HCT116 (cell line): Measurements from ENCODE around the gene SUPT3H. TPM values are rescaled to one million over a fixed set of nuclear protein-coding genes. Genes with fewer than 3 reads are reported as not detected.

Experiments used
- ATAC-seq: fragments of 200-7000 bp; cut with Tn5 transposase; 2 replicates; pipeline ENCODE4 v1.9.1; 2020; ENCODE audit warnings: mild to moderate bottlenecking, moderate library complexity
- BruUV-seq: library from RNA; stranded (reverse); fragments of 400-500 nt; replicated peaks from 2 replicates; lab custom pipeline; 2021; lab: Mats Ljungman, UMichigan
- CTCF ChIA-PET: fragments of 300-600 bp; sonication (Branson Sonifier 250); formaldehyde crosslinking; loops from one replicate; lab custom pipeline; 2021; ENCODE audit warnings: antibody characterized with exemption; lab: Charles Lee
- POLR2A ChIA-PET: fragments of 300-600, 350-600 bp; sonication (Branson Sonifier 250); formaldehyde crosslinking; loops from one replicate; lab custom pipeline; 2021; ENCODE audit warnings: antibody characterized with exemption; lab: Charles Lee
- RAD21 ChIA-PET, 2 experiments: fragments of 300-600 bp; sonication (Branson Sonifier 250); formaldehyde crosslinking; loops; one replicate each; lab custom pipeline; 2023; ENCODE audit warnings: low total read pairs in 2 of 2; ENCODE audit not compliant: uncharacterized antibody in 2 of 2, unreplicated experiment in 2 of 2, low non-redundant PET in 1 of 2; lab: Charles Lee
- DNase-seq: peaks from one replicate; pipeline ENCODE4 v3.0.0-alpha.2; 2010; ENCODE audit warnings: low read depth, low spot score
- H2AFZ ChIP-seq: fragments of 200-600 bp; shearing (Covaris generic), sonication (generic); 2 replicates; pipeline ENCODE4 v1.6.1; 2017; ENCODE audit warnings: low read depth, mixed run types, mixed read lengths, antibody characterized with exemption, low read length; ENCODE audit not compliant: poor library complexity, severe bottlenecking
- H3K27ac ChIP-seq: 2 replicates; pipeline ENCODE4 v1.5.1; 2012; ENCODE audit warnings: low read depth, low read length
- H3K27me3 ChIP-seq: fragments of 200-600 bp; sonication (generic); 2 replicates; pipeline ENCODE4 v1.6.1; 2016; ENCODE audit warnings: mixed run types, low read length, mixed read lengths; ENCODE audit not compliant: insufficient read depth
- H3K36me3 ChIP-seq, 2 experiments: fragments of 200-500 bp in 1 of 2; fragments of 200-600 bp in 1 of 2; sonication (Bioruptor generic) in 1 of 2; sonication (generic) in 1 of 2; 2 replicates each; pipeline versions ENCODE4 v1.5.1 to v1.6.1; 2014 to 2016; ENCODE audit warnings: low read length in 2 of 2, inconsistent platforms in 1 of 2, mixed read lengths in 1 of 2, mixed run types in 1 of 2; ENCODE audit not compliant: insufficient read depth in 2 of 2, control insufficient read depth in 1 of 2
- H3K4me1 ChIP-seq, 2 experiments: fragments of 200-600 bp in 1 of 2; sonication (generic) in 1 of 2; 2 replicates each; pipeline versions ENCODE4 v1.5.1 to v1.6.1; 2012 to 2017; ENCODE audit warnings: low read length in 2 of 2, inconsistent platforms in 1 of 2, mild to moderate bottlenecking in 1 of 2, mixed read lengths in 1 of 2, mixed run types in 1 of 2, moderate library complexity in 1 of 2; ENCODE audit not compliant: insufficient read depth in 2 of 2, control insufficient read depth in 1 of 2
- H3K4me2 ChIP-seq: fragments of 200-600 bp; sonication (generic); 2 replicates; pipeline ENCODE4 v1.6.1; 2017; ENCODE audit warnings: mixed run types, low read length, mixed read lengths
- H3K4me3 ChIP-seq, 2 experiments: fragments of 200-600 bp in 1 of 2; sonication (generic) in 1 of 2; replicated peaks in 1 of 2; 2 replicates each; pipeline ENCODE4 v1.5.1; 2011 to 2016; ENCODE audit warnings: low read length in 2 of 2, control low read depth in 1 of 2, low read depth in 1 of 2, mild to moderate bottlenecking in 1 of 2, mixed read lengths in 1 of 2, mixed run types in 1 of 2
- H3K79me2 ChIP-seq: fragments of 200-600 bp; sonication (generic); 2 replicates; pipeline ENCODE4 v1.6.1; 2017; ENCODE audit warnings: mild to moderate bottlenecking, mixed run types, low read length, moderate library complexity, mixed read lengths; ENCODE audit not compliant: insufficient read depth
- H3K9ac ChIP-seq: fragments of 200-600 bp; sonication (generic); 2 replicates; pipeline ENCODE4 v1.6.1; 2016; ENCODE audit warnings: low read length, mixed read lengths
- H3K9me2 ChIP-seq: fragments of 200-600 bp; sonication (generic), shearing (Covaris generic); 2 replicates; pipeline ENCODE4 v1.6.1; 2017; ENCODE audit warnings: mixed run types, mild to moderate bottlenecking, moderate library complexity; ENCODE audit not compliant: insufficient read depth
- H3K9me3 ChIP-seq, 2 experiments: fragments of 200-500 bp in 1 of 2; fragments of 200-600 bp in 1 of 2; sonication (Bioruptor generic) in 1 of 2; sonication (generic) in 1 of 2; 2 replicates each; pipeline ENCODE4 v1.6.1; 2014 to 2017; ENCODE audit warnings: low read length in 2 of 2, mixed read lengths in 2 of 2, inconsistent platforms in 1 of 2, low read depth in 1 of 2, mild to moderate bottlenecking in 1 of 2, mixed run types in 1 of 2, moderate library complexity in 1 of 2; ENCODE audit not compliant: control insufficient read depth in 1 of 2, insufficient read depth in 1 of 2
- H4K20me1 ChIP-seq: fragments of 200-600 bp; sonication (generic), shearing (Covaris generic); 2 replicates; pipeline ENCODE4 v1.6.1; 2017; ENCODE audit warnings: mixed run types, mild to moderate bottlenecking, moderate library complexity; ENCODE audit not compliant: insufficient read depth
- CEBPB ChIP-seq: IDR thresholded peaks from 2 replicates; pipeline ENCODE4 v1.6.1; 2012; ENCODE audit warnings: low read depth
- CTCF ChIP-seq, 3 experiments: fragments of 200-600 bp in 1 of 3; sonication (generic) in 1 of 3; IDR thresholded peaks in 2 of 3; conservative IDR thresholded peaks in 1 of 3; 2 replicates each; pipeline ENCODE4 v1.5.1; 2012 to 2017; ENCODE audit warnings: low read depth in 2 of 3, low read length in 2 of 3, antibody characterized with exemption in 1 of 3, borderline replicate concordance in 1 of 3, control low read depth in 1 of 3, mild to moderate bottlenecking in 1 of 3, mixed read lengths in 1 of 3, mixed run types in 1 of 3, moderate library complexity in 1 of 3; ENCODE audit not compliant: insufficient read depth in 1 of 3
- EGR1 ChIP-seq: IDR thresholded peaks from 2 replicates; pipeline ENCODE4 v1.6.1; 2012; ENCODE audit warnings: low read depth
- ELF1 ChIP-seq: IDR thresholded peaks from 2 replicates; pipeline ENCODE4 v1.6.1; 2012; ENCODE audit warnings: low read depth, borderline replicate concordance
- EZH2phosphoT487 ChIP-seq: fragments of 200-600 bp; IDR thresholded peaks from 2 replicates; pipeline ENCODE4 v1.6.1; 2018; ENCODE audit warnings: antibody characterized with exemption, borderline replicate concordance
- FOSL1 ChIP-seq: IDR thresholded peaks from 2 replicates; pipeline ENCODE4 v1.6.1; 2012; ENCODE audit warnings: low read depth
- JUND ChIP-seq: IDR thresholded peaks from 2 replicates; pipeline ENCODE4 v1.6.1; 2012
- POLR2A ChIP-seq: IDR thresholded peaks from 2 replicates; pipeline ENCODE4 v1.7.0; 2011; ENCODE audit warnings: borderline replicate concordance; ENCODE audit not compliant: insufficient read depth, insufficient read length; ENCODE audit errors: extremely low read depth
- POLR2AphosphoS5 ChIP-seq: IDR thresholded peaks from 2 replicates; pipeline ENCODE4 v1.6.1; 2011; ENCODE audit warnings: mild to moderate bottlenecking, low read depth, low read length, moderate library complexity
- RAD21 ChIP-seq: IDR thresholded peaks from 2 replicates; pipeline ENCODE4 v1.6.1; 2012; ENCODE audit warnings: low read depth, mild to moderate bottlenecking
- REST ChIP-seq: IDR thresholded peaks from 2 replicates; pipeline ENCODE4 v1.6.1; 2012; ENCODE audit warnings: low read depth
- SIN3A ChIP-seq: IDR thresholded peaks from 2 replicates; pipeline ENCODE4 v1.6.1; 2012; ENCODE audit warnings: low read depth
- SP1 ChIP-seq: IDR thresholded peaks from 2 replicates; pipeline ENCODE4 v1.6.1; 2012; ENCODE audit warnings: low read depth
- SRF ChIP-seq: IDR thresholded peaks from 2 replicates; pipeline ENCODE4 v1.6.1; 2012; ENCODE audit warnings: low read depth
- TCF7L2 ChIP-seq: IDR thresholded peaks from 2 replicates; pipeline ENCODE4 v1.7.0; 2011; ENCODE audit warnings: borderline replicate concordance, inconsistent platforms; ENCODE audit not compliant: insufficient read depth, insufficient read length; ENCODE audit errors: extremely low read depth
- YY1 ChIP-seq: IDR thresholded peaks from 2 replicates; pipeline ENCODE4 v1.6.1; 2011; ENCODE audit warnings: low read length, low read depth, moderate library complexity, mild to moderate bottlenecking; ENCODE audit not compliant: insufficient replicate concordance; ENCODE audit errors: extremely low read depth
- intact Hi-C: fragments of 100-400 bp; cut with micrococcal nuclease; formaldehyde crosslinking; loops from 2 replicates; pipeline ENCODE4 v1.10.0; 2022
- total RNA-seq: library from RNA; stranded (reverse); gene quantifications from one replicate; pipeline ENCODE4 v1.2.1, GENCODE V29; 2021; ENCODE audit not compliant: unreplicated experiment

Gene SUPT3H
- total RNA-seq, 1 experiment from 2014 or later, result 7.4 TPM

GRCh38 chr6:45160305-45160704 lies 217.4 kb downstream of the SUPT3H start:
- CTCF ChIA-PET, result no interaction called here
- ATAC-seq (no peak), DNase-seq (no peak)
- RAD21 ChIA-PET, result no interaction called here
- no peak overlapping the region for H3K4me2 ChIP-seq
- POLR2A ChIA-PET, result no interaction called here
- BruUV-seq, result no TSS peak
- H3K4me1 ChIP-seq, result peaks cover 11 to 16% of the 10 kb centered on the region in 2 experiments
- no peak for TF ChIP-seq SRF
- no peak for TF ChIP-seq CEBPB
- TF ChIP-seq SIN3A, result no peak
- no peak for TF ChIP-seq SP1
- TF ChIP-seq JUND, result no peak
- TF ChIP-seq ELF1, result no peak
- no peak for TF ChIP-seq TCF7L2
- TF ChIP-seq CTCF (IDR thresholded peaks at IDR 0.05 in 2 of 3, conservative IDR thresholded peaks at IDR 0.05 in 1 of 3; ENCODE audit: borderline replicate concordance in 1 of 3, insufficient read depth in 1 of 3, low read depth in 2 of 3, low read length in 2 of 3), result no peak
- TF ChIP-seq EZH2phosphoT487, result no peak
- TF ChIP-seq POLR2AphosphoS5, result no peak
- no peak for TF ChIP-seq EGR1
- TF ChIP-seq POLR2A, result no peak
- TF ChIP-seq RAD21, result no peak
- TF ChIP-seq YY1, result no peak
- no peak for TF ChIP-seq FOSL1
- TF ChIP-seq REST, result no peak
- H3K9me3 ChIP-seq, result no peaks in the 10 kb centered on the region
- H3K9me2 ChIP-seq, result no peaks in the 10 kb centered on the region
- H3K9ac ChIP-seq, result no peak overlapping the region
- H3K79me2 ChIP-seq, result no peaks in the 10 kb centered on the region
- H3K27ac ChIP-seq, result no peak overlapping the region
- intact Hi-C loops, result no loop called here
- no peaks in the 10 kb centered on the region for H3K27me3 ChIP-seq
- no peak overlapping the region for H3K4me3 ChIP-seq
- no peaks in the 10 kb centered on the region for H3K36me3 ChIP-seq
- H4K20me1 ChIP-seq, result no peaks in the 10 kb centered on the region
- H2AFZ ChIP-seq, result no peak overlapping the region
